ENCODE measurements around the gene SHC3. TPM values are rescaled to one million over a fixed set of nuclear protein-coding genes. Genes with fewer than 3 reads are reported as not detected.

Gene SHC3
- total RNA-seq, 1 donor from 2014 or later = 49.3 TPM

DNA sequence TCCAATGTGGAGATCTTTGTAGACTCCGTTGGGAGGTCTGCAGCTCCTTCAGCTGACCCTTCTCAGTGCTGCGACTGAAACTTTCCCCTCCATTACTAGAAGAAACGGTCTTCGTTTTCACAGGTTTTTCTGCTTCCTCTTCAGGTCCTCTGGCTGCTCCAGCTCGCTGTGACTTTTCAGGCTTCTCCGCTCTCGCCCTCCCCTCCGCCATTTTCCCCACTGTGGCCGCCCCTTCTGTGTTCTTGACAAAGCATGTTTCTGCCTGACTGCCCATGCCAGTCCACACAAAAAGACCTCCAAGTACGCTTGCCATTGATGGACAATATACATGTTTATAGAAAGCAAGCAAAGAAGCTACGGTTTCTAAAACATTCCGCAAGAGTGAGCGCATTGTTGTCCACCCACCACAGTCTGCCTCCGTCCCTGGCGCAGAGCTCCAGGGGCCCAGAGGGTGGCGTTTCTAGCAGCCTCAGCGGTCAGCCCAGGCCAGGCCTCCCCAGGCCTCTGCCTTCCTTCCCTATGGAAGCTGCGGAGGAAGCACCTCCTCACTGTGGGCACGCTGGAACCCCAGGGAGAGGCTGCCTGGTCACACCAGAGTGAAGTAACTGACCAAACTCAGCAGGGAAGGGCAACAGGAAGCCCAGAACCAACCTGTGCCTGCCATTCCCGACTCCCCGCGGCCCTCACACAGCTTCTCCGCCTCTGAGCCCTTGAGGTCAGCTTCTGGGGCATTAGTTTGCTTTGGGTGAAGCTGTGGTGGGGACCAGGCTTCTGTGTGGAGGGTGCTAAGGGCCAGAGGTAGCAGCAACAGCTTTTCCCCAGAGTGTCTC, 207.3 kb downstream of the SHC3 start:
- DNase-seq (ENCODE audit: low spot score in 2 of 2) (no peak), FAIRE-seq (no peak)

DNA sequence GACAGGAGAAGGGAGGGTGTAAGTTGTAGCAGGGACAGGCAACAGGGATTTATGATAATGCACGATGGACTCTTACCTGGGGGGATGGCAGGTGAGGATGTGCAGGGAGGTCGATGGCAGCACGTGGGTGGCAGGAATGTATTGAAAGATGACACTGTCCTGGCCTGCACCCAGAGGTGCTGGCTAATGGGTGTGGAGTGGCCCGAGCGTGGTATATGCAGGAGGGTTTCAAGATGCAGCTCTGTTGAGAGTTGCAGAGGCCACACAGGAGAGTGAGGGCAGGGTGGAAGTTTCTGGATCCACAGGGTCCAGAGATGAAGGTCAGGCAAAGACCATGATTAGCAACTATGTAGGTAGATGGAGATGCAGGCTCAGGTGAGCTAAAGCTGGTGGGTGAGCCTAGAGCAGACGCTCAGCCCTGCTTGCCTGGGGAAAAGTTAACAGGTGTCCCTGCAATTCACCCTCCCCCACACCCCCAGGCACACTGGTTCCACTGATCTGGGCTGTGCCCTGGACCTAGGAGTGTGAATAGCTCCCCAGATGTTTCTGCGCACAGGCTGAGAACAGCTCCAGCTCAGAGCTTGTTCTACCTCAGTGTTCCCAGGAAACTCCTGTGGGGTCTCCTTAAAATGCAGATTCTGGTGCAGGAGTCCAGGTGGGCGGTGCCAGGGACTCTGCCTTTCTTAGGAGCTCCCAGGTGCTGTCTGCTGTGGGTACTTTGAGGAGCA, 208.8 kb downstream of the SHC3 start:
- FAIRE-seq (no peak), DNase-seq (ENCODE audit: low spot score in 2 of 2) (no peak)

DNA sequence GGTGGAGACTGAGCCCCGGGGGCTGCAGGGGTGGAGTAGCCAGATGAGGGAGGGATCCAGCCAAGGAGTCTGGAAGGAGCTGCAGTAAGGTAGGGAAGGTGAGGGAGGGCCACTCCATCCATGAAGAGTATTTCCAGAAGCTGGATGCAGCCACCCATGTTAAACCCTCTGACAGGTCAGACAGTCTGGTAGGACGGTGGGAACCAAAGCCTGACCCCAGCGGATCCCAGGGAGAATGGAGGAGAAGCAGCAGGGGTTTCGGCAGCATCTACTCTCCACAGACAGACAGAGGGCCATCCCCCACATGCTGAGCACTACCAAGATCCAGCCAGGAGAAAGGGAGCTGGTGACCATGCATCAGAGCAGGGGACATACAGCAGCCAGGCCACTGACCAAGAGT, 209.8 kb downstream of the SHC3 start:
- DNase-seq (ENCODE audit: low spot score in 2 of 2) (no peak), FAIRE-seq (no peak)

DNA sequence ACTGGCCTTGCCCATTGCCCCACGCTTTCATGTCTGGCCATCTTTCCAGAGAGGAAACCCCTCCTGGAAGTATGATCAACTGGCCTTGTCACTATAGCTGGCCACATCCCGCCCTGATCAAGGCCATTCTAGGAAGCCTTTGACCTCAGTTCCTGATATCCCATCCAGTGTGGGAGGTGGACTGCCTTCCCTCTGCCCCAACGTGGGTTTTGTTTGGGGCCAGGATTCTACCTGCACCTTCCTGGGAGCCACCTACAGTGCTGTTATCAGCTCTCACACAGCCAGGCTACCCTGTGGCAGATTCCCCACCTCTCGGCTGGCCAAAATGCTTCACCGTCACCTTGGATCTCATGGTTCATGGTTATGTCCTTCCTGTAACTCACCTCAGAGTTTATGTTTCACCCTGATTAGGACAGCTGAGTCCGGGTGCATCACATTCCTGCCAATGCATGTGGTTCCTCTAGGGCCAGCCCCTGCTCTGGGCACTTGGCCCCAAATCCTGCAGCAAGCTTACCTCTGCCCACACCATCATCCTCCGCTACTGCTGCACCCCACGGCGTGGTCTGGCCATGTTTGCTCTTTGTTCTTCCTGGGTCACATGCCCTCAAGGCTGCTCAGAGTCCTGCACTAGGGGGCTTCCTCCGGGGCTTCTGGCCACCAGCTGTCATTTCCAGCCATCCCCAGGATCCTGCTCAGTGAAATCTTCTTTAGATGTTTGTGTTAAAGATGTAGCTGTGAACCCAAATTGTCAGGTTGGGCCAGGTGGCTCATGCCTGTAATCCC, 211.5 kb downstream of the SHC3 start:
- DNase-seq (ENCODE audit: low spot score in 2 of 2) (no peak), FAIRE-seq (no peak)

DNA sequence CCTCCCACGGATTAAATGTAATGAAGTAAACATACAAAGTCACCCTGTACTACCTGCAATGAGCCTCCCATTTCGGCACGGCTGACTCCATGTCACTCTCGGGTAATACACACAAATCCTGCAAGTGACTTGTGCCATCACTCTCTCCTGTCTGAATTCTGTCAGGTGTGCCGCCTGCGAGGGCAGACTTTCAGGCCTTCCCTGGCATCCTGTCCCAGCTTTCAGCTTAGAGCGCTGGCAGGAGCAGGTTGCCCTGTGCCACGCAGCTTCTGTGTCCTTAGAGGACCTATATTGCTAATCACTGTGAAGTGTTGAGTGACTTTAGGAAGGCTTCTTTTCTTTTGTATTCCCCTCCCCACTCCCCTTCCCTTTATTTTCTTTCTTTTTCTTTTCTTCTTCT, 213.1 kb downstream of the SHC3 start:
- no peak for FAIRE-seq

DNA sequence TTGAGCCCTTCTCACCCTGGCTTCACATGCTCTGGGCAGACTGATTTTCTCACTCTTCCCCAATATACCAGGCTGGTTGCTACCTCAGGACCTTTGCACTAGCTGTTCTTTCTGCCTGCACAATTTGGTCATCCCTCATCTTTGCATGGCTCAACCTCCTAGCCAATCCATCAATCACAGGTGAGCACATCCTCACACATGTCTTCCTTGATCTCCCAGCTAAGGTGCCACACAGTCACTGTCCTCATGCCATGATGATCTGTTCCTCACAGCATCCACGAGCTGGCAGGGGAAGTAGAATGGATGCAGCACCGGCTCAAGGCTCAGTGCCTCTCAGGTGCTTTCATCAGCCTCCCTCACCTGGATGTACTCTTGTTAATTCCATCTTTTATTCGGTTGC, 218.0 kb downstream of the SHC3 start:
- FAIRE-seq (no peak), DNase-seq (ENCODE audit: low spot score in 2 of 2) (no peak)

More for the DNA sequence above, 213.1 kb downstream of the SHC3 start:
- no peak for DNase-seq (ENCODE audit: low spot score in 2 of 2)

DNA sequence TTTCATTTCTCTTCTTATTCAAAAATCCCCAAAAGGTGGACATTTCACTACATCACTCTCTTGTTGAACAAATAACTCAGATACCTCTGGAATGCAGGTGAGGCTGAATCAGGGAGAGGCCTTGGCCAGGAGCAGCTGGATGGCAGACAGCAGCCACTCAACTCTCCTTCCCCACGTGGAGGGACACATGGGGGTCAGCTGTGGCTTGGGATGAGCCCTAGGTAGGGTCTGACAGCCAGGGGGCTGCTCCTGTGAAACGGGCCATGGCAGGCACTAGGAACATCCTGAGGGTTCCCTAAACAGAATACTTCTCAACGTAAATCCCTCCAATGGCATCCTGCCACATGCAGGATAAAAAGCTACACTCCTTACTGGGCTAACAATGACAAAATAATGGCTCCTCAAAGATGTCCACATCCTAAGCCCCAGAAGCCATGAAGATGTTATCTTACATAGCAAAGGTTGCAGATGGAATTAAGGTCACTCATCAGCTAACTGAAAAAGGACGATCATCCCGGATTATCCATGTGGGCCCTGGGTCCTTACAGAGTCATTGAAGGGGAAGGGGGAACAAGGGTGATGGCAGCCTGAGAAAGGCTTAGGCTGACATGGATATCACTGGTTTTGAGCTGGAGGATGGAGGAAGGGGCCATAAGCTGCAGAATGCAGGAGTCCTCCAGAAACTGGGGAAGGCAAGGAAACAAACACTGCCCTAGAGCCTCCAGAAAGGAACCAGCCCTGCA, 218.7 kb downstream of the SHC3 start:
- DNase-seq (ENCODE audit: low spot score in 2 of 2) (no peak), FAIRE-seq (no peak)

DNA sequence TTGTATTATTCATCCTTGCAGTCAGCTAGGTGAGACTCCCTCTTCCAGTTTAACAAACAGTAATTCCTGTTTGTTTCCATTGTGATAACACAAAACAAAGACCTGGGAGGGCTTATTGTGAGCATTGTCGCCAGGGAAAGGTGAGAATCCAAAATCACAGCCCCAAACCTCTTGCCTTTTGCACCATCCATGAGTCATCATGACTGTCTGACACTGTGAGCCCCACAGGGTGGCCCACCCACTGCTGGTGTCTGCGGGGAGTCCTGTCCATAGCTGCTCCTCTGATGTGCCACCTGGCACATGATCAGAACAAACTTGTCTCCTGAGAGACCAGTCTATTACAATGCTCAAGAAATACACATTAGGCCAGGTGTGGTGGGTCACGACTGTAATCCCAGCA, 221.1 kb downstream of the SHC3 start:
- FAIRE-seq (no peak), DNase-seq (ENCODE audit: low spot score in 2 of 2) (no peak)

Other genes with a start within 250 kb of the SHC3 start
- gene S1PR3, start 187.3 kb downstream of the SHC3 start, total RNA-seq = 3.7 TPM
- gene CKS2, start 132.4 kb upstream of the SHC3 start, total RNA-seq = 25.7 TPM
- gene SECISBP2, start 139.7 kb upstream of the SHC3 start, total RNA-seq = 67.7 TPM